Activated CD4-positive, alpha-beta T cell treated with anti-CD3 and anti-CD28 coated beads, Interleukin-2, amount 10 ng/mL, durations not matched to agents 7 days and 5 days (primary cell): ENCODE measurements around the gene IQSEC1. TPM values are rescaled to one million over a fixed set of nuclear protein-coding genes. Genes with fewer than 3 reads are reported as not detected.
A peak's percentile ranks its signal among the peaks of the same experiment; 100 is the strongest.

Experiments
- CTCF ChIA-PET: fragments of 350-600 bp; sonication (Branson Sonifier 250); formaldehyde crosslinking; loops from one replicate; lab custom pipeline; 2021; ENCODE audit warnings: antibody characterized with exemption; lab: Charles Lee
- POLR2A ChIA-PET: fragments of 350-600 bp; sonication (Branson Sonifier 250); formaldehyde crosslinking; loops from one replicate; lab custom pipeline; 2021; ENCODE audit warnings: antibody characterized with exemption; lab: Charles Lee
- DNase-seq: peaks from one replicate; pipeline ENCODE4 v3.0.0-alpha.2; 2020
- H3K27ac Mint-ChIP-seq: one replicate; pipeline ENCODE4 v1.8.0; 2021; ENCODE audit warnings: mild to moderate bottlenecking, moderate library complexity, mixed read lengths
- H3K27me3 Mint-ChIP-seq: one replicate; pipeline ENCODE4 v1.8.0; 2021; ENCODE audit warnings: mixed read lengths
- H3K36me3 Mint-ChIP-seq: one replicate; pipeline ENCODE4 v1.8.0; 2021; ENCODE audit warnings: low read depth, mixed read lengths
- H3K4me1 Mint-ChIP-seq: one replicate; pipeline ENCODE4 v1.8.0; 2021; ENCODE audit warnings: mixed read lengths
- H3K4me3 Mint-ChIP-seq: one replicate; pipeline ENCODE4 v1.8.0; 2021; ENCODE audit warnings: mild to moderate bottlenecking, moderate library complexity, mixed read lengths
- H3K9me3 Mint-ChIP-seq: one replicate; pipeline ENCODE4 v1.8.0; 2021; ENCODE audit warnings: mixed read lengths
- total RNA-seq, 2 experiments: library from RNA; stranded (reverse); gene quantifications; one replicate each; pipeline ENCODE4 v1.2.3, GENCODE V29; 2021

The IQSEC1 gene
- total RNA-seq, 2 experiments from 2014 or later = 58.2 to 70.4 TPM

DNA sequence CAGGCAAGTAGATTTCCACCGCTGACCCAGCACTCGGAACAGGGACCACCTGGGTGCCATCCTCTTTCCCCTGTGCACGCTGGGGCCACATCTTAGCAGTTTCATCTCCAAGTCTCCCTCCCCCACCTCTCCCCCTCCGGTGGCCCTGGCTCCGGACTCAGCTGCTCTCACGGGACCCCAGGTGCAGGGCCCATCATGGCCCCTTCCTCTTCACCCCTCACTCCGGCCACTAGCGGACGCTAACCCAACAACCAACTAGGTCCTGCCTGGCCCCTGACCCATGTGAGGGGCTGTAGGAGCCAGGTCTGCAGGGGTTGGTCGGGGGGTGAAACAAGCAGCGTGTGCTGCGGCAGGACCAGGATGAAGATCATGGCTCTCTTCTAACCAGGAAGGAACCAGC, 31.3 kb upstream of the IQSEC1 start:
- CTCF ChIA-PET = no interaction called here
- no peak overlapping the region for H3K27ac Mint-ChIP-seq
- no peaks in the 10 kb centered on the region for H3K36me3 Mint-ChIP-seq
- no peak for DNase-seq
- no peaks in the 10 kb centered on the region for H3K9me3 Mint-ChIP-seq
- H3K27me3 Mint-ChIP-seq = no peaks in the 10 kb centered on the region
- no peak overlapping the region for H3K4me3 Mint-ChIP-seq
- no peaks in the 10 kb centered on the region for H3K4me1 Mint-ChIP-seq
- POLR2A ChIA-PET = no interaction called here

DNA sequence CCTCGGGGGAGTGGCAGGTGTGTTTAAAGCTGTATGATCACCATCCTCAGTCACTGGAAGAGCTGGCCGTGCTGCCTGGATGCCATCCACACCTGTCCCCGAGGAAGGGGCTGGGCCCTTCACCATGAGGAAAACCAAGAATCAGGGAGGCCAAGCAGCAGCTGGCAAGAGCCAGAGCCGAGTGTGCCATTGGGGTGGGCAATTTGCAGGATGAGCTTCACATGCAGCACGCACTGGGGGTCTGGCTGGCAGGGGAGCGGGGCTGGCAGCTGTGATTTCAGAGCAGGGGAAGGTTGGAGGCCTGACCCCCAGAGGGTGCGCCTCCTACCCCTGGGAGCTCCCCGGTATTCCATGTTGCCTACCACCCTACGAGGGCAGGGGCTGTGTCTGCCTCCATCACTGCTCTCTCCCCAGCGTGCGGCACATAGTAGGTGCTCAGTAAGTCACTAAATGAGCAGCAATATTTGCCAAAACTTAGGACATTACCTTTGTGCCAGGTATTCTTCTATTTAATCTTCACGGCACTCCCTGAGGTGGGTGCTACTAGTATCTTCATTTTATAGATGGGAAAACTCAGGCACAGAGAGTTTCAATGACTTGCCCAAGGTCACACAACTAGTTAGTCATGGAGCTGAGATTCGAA, 30.3 kb upstream of the IQSEC1 start:
- Mint-ChIP-seq H3K27ac (no peak overlapping the region), H3K9me3 (no peaks in the 10 kb centered on the region), H3K4me1 (peaks cover 2% of the 10 kb centered on the region), H3K36me3 (no peaks in the 10 kb centered on the region), H3K4me3 (no peak overlapping the region), H3K27me3 (no peaks in the 10 kb centered on the region)
- POLR2A ChIA-PET = no interaction called here
- no peak for DNase-seq
- CTCF ChIA-PET = interaction anchor here (1.6 kb wide), 1 partner anchor 12 kb away, joined by 6 read pairs; no protein-coding TSS in a partner anchor

GRCh38 chr3:13102386-13103345, 29.4 kb upstream of the IQSEC1 start:
- ChIA-PET POLR2A (interaction anchor here (0.6 kb wide), 1 partner anchor 589 kb away, joined by 4 read pairs; no protein-coding TSS in a partner anchor), CTCF (interaction anchor here (0.6 to 1.6 kb wide), 2 partner anchors 11 to 204 kb away, joined by 6 to 8 read pairs; no protein-coding TSS in a partner anchor)
- Mint-ChIP-seq H3K36me3 (no peaks in the 10 kb centered on the region), H3K27ac (no peak overlapping the region), H3K4me3 (no peak overlapping the region), H3K27me3 (no peaks in the 10 kb centered on the region), H3K9me3 (no peaks in the 10 kb centered on the region), H3K4me1 (peaks cover 4% of the 10 kb centered on the region)
- no peak for DNase-seq

GRCh38 chr3:13099707-13100106, 26.5 kb upstream of the IQSEC1 start:
- Mint-ChIP-seq H3K27me3 (peaks cover 4% of the 10 kb centered on the region), H3K4me3 (no peak overlapping the region), H3K36me3 (no peaks in the 10 kb centered on the region), H3K9me3 (no peaks in the 10 kb centered on the region), H3K4me1 (peaks cover 4% of the 10 kb centered on the region), H3K27ac (no peak overlapping the region)
- DNase-seq = no peak
- ChIA-PET CTCF (interaction anchor here (0.8 to 1.0 kb wide), 2 partner anchors 8 to 354 kb away, joined by 3 to 4 read pairs; no protein-coding TSS in a partner anchor), POLR2A (no interaction called here)

DNA sequence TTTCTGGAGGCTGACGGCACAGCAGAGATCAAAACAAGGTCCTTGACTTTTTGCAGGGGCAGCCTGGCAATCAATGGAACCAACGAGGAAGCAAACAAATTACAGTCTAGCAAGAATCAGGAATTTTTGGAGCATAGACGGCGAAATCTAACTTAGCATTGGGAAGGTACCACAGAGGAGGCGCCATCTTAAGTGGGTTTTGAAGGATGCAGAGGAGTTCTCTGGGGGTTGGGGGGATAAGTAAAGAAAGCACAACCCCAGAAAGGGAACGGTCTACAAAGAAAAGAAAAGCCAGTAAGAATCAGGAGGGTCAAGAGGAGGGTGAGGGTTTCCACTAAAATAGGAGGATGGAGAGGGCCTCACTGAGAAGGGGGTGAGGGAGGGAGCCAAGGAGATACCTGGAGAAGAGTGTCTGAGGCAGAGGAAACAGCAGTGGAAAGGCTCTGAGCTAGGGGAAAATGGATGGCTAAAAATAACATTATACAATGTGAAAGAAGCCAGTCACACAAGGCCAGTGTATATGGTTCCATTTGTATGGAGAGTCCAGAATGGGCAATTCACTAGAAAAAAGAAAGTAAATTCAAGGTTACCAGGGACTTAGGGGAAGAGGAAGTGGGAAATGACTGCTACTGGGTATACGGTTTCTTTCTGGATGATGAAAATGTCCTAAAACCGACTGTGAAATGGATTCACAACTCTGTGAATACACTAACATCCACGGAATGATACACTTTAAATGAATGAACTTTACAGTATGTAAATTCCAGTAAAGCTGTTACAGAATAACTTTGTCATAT, 25.2 kb upstream of the IQSEC1 start:
- Mint-ChIP-seq H3K9me3 (no peaks in the 10 kb centered on the region), H3K4me3 (no peak overlapping the region), H3K27me3 (peaks cover 7% of the 10 kb centered on the region), H3K4me1 (peaks cover 4% of the 10 kb centered on the region), H3K27ac (no peak overlapping the region), H3K36me3 (no peaks in the 10 kb centered on the region)
- ChIA-PET CTCF (no interaction called here), POLR2A (no interaction called here)
- no peak for DNase-seq

- ChIA-PET CTCF (no interaction called here), POLR2A (no interaction called here)
- Mint-ChIP-seq H3K4me3 (no peak overlapping the region), H3K9me3 (no peaks in the 10 kb centered on the region), H3K36me3 (no peaks in the 10 kb centered on the region), H3K27me3 (peaks cover 7% of the 10 kb centered on the region), H3K4me1 (peaks cover 12% of the 10 kb centered on the region), H3K27ac (no peak overlapping the region)
- DNase-seq = no peak
Measured at GRCh38 chr3:13096356-13096755, 23.1 kb upstream of the IQSEC1 start.

DNA sequence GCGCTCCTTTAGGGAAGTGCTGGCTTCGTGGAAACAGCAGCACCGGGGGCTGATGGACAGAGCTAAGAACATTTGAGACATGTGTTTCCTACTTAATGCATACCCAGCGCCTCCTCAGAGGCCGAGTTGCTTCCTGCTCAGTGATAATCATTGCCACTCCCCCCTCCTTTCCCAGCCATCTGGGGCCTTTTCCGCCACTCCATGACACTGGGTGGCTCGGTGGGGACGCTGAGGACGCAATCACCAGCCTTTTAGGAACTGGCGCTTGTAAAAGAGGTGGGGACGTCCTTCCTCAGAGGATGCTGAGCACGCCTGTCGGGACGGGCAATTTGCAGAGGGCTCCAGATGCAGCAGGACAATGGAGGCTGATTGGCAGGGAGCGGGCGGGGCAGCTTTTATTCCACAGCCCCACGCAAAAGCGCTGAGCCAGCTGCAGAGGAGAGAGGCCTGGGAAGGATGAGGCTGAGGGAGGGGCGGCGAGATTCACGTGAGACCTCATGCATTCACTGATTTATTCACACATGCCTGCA, 22.2 kb upstream of the IQSEC1 start:
- no peaks in the 10 kb centered on the region for H3K36me3 Mint-ChIP-seq
- H3K9me3 Mint-ChIP-seq = no peaks in the 10 kb centered on the region
- peaks cover 7% of the 10 kb centered on the region for H3K27me3 Mint-ChIP-seq
- CTCF ChIA-PET = interaction anchor here (1.3 kb wide), 2 partner anchors 11 to 357 kb away, joined by 4 read pairs; no protein-coding TSS in a partner anchor
- peaks cover 12% of the 10 kb centered on the region for H3K4me1 Mint-ChIP-seq
- POLR2A ChIA-PET = no interaction called here
- no peak overlapping the region for H3K27ac Mint-ChIP-seq
- no peak overlapping the region for H3K4me3 Mint-ChIP-seq
- DNase-seq = no peak

GRCh38 chr3:13093687-13094086, 20.5 kb upstream of the IQSEC1 start:
- no peak overlapping the region for H3K27ac Mint-ChIP-seq
- CTCF ChIA-PET = interaction anchor here (1.2 to 3.7 kb wide), 4 partner anchors 12 to 362 kb away, joined by 3 to 18 read pairs (median 11); no protein-coding TSS in a partner anchor
- no peaks in the 10 kb centered on the region for H3K9me3 Mint-ChIP-seq
- H3K27me3 Mint-ChIP-seq = peaks cover 7% of the 10 kb centered on the region
- POLR2A ChIA-PET = no interaction called here
- DNase-seq = no peak
- no peak overlapping the region for H3K4me3 Mint-ChIP-seq
- no peaks in the 10 kb centered on the region for H3K36me3 Mint-ChIP-seq
- peaks cover 11% of the 10 kb centered on the region for H3K4me1 Mint-ChIP-seq

- POLR2A ChIA-PET = no interaction called here
- CTCF ChIA-PET = interaction anchor here (1.0 to 3.7 kb wide), 13 partner anchors 7 to 387 kb away, joined by 3 to 18 read pairs (median 4); partner anchors contain the start of gene HDAC11
- H3K4me3 Mint-ChIP-seq = no peak overlapping the region
Measured at GRCh38 chr3:13092621-13093617, 19.7 kb upstream of the IQSEC1 start.

DNA sequence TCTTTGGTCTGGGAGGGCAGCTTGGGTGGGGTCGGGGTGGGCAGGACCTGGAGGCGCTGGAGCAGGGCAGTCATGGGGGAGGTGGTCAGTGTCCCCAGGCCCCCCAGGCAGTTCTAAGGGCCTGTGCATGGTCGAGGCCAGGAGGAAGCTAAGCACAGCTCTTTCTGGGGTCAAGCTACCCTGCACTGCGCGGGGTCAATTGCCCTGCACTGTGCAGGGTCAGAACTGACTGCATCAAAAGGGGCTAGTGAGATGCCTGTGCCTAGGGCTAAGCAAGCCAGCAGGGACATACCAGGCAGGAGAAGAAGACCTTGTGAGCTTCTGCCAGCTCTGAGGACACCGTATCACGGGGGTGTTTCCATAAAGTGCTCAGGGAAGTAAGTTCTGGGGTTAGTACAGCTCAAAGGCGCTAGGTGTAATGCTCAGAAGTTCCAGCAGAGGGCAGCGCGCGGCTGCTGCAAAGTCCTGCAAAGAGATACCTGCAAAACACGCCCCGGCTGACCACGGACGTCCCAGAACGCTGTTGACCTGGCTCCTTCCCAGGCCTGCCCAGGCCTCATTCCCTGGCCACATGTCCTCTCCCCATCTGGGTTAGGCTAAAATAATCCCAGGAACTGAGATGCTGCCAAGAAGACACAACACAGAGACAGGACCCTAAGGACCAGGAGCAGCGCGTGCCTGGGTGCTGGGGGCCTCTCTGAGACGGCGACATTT, 18.8 kb upstream of the IQSEC1 start:
- DNase-seq = peak; percentile 81
- Mint-ChIP-seq H3K4me1 (peaks cover 10% of the 10 kb centered on the region), H3K27me3 (peaks cover 7% of the 10 kb centered on the region), H3K36me3 (no peaks in the 10 kb centered on the region), H3K9me3 (no peaks in the 10 kb centered on the region), H3K4me3 (no peak overlapping the region), H3K27ac (no peak overlapping the region)
- CTCF ChIA-PET = interaction anchor here (0.6 to 3.7 kb wide), 25 partner anchors 8 to 388 kb away, joined by 3 to 18 read pairs (median 4); partner anchors contain the start of genes HDAC11 and IQSEC1
- POLR2A ChIA-PET = interaction anchor here (0.6 kb wide), 1 partner anchor 380 kb away, joined by 3 read pairs; no protein-coding TSS in a partner anchor

More at GRCh38 chr3:13092621-13093617, 19.7 kb upstream of the IQSEC1 start:
- DNase-seq = no peak
- Mint-ChIP-seq H3K36me3 (no peaks in the 10 kb centered on the region), H3K4me1 (peaks cover 9% of the 10 kb centered on the region), H3K27ac (no peak overlapping the region), H3K9me3 (no peaks in the 10 kb centered on the region), H3K27me3 (peaks cover 7% of the 10 kb centered on the region)
